ENCODE data around the gene PSG5.
"Not testable (repeated sequence)": the region's sequence is repeated elsewhere in the genome, so short reads cannot be mapped to it uniquely, and the experiment has no call there.

PSG5 gene

DNA sequence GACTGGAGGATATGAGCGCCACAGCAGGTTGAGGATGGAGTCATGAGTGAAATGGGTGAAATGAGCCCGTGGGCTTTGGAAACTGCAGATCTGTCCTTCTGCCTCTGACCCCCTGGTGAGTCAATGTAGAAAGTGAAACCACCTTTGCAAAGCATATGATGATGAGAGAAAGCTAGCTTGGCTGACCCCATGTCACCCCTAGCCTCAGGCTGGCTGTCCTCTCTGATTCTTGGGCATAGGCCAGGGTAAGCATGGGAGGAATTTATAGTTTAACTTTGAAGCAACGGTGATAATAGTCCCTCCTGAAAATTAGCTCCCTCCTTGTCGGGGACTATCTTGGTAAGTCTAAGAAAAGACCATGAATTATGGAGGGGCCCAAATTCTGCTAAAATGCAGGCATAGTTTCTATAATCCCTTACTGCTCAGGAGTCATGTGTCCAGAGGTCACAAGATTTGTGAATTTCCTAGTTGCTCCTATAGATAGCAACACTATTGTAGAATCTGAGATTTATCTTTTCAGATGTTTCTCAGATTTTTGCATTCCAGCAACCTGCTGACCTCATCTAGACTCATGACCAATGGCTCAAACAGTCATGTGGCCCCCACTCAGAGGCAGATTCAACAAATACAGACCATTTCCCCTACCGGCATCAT is 38.0 kb upstream of the PSG5 start:
- not testable (repeated sequence) for H3K27ac ChIP-seq (ENCODE audit: low read depth, low read length); H3K36me3 ChIP-seq (ENCODE audit: control insufficient read depth, insufficient read depth, low read length); H2AK5ac ChIP-seq (ENCODE audit: low read length); H3K23ac ChIP-seq (ENCODE audit: low read length); H3K4me2 ChIP-seq (ENCODE audit: low read length); H4K8ac ChIP-seq (ENCODE audit: low read depth, low read length); H3K4ac ChIP-seq (ENCODE audit: low read depth, low read length); H2BK5ac ChIP-seq (ENCODE audit: low read length); H2BK120ac ChIP-seq (ENCODE audit: low read depth, low read length); H3K18ac ChIP-seq (ENCODE audit: low read length); H3K56ac ChIP-seq (ENCODE audit: low read length); H3K79me1 ChIP-seq (ENCODE audit: low read length); H3K4me1 ChIP-seq (ENCODE audit: control insufficient read depth, low read depth, low read length); H2BK15ac ChIP-seq (replicated peaks; ENCODE audit: low read depth); H3K4me3 ChIP-seq (ENCODE audit: low read length); H3K9ac ChIP-seq (ENCODE audit: low read length); DNase-seq; H4K5ac ChIP-seq (ENCODE audit: low read length); H3K79me2 ChIP-seq (ENCODE audit: control insufficient read depth, insufficient read depth, low read length); H3K27me3 ChIP-seq (ENCODE audit: insufficient read depth, low read length, poor library complexity)
- no CpG with 5 or more reads among the region's 5 CpGs for WGBS (ENCODE audit: extremely low coverage, insufficient coverage, low lambda C conversion rate)

DNA sequence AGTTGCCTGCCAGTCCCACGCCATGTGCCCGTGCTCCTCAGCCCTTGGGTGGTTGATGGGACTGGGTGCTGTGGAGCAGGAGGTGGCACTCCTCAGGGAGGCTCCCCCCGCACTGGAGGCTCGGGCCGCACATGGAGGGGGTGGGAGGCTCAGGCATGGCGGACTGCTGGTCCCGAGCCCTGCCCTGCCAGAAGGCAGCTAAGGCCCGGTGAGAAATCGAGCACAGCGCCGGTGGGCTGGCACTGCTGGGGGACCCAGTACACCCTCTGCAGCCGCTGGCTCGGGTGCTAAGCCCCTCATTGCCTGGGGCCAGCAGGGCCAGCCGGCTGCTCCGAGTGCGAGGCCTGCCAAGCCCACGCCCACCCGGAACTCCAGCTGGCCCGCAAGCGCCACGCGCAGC is 35.6 kb upstream of the PSG5 start:
- H3K27me3 ChIP-seq (ENCODE audit: insufficient read depth, low read length, poor library complexity); H3K56ac ChIP-seq (ENCODE audit: low read length); H2BK5ac ChIP-seq (ENCODE audit: low read length); H3K4me1 ChIP-seq (ENCODE audit: control insufficient read depth, low read depth, low read length); H3K4ac ChIP-seq (ENCODE audit: low read depth, low read length); H3K23ac ChIP-seq (ENCODE audit: low read length); H3K18ac ChIP-seq (ENCODE audit: low read length); H2BK120ac ChIP-seq (ENCODE audit: low read depth, low read length); H3K79me1 ChIP-seq (ENCODE audit: low read length); H3K4me3 ChIP-seq (ENCODE audit: low read length); H3K27ac ChIP-seq (ENCODE audit: low read depth, low read length); H3K9ac ChIP-seq (ENCODE audit: low read length); DNase-seq; H3K36me3 ChIP-seq (ENCODE audit: control insufficient read depth, insufficient read depth, low read length); H4K5ac ChIP-seq (ENCODE audit: low read length); H3K79me2 ChIP-seq (ENCODE audit: control insufficient read depth, insufficient read depth, low read length); H3K4me2 ChIP-seq (ENCODE audit: low read length); H2BK15ac ChIP-seq (replicated peaks; ENCODE audit: low read depth); H4K8ac ChIP-seq (ENCODE audit: low read depth, low read length); H2AK5ac ChIP-seq (ENCODE audit: low read length): not testable (repeated sequence)
- WGBS (ENCODE audit: extremely low coverage, insufficient coverage, low lambda C conversion rate) = no CpG with 5 or more reads among the region's 22 CpGs

DNA sequence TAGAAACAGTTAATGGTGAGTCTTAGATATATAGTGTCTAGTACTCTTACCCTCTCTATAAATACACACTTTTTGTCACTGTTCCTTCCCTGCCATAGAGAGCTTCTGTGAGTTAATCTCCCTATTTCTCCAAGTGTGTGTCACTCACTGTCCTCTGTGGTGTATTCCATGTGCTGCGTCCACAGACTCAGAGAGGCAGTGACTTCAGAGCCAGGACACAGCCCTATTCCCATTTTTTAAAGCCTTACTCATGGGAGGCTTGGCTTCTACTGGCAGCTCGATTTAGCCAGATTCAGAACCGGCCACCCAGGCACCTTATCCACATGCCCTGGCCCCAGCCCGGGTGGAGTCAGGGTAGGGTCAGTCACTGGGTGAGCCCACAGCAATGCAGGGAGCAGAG is 32.8 kb upstream of the PSG5 start:
- not testable (repeated sequence) for H3K79me2 ChIP-seq (ENCODE audit: control insufficient read depth, insufficient read depth, low read length); DNase-seq; H3K36me3 ChIP-seq (ENCODE audit: control insufficient read depth, insufficient read depth, low read length); H2BK120ac ChIP-seq (ENCODE audit: low read depth, low read length); H3K4me1 ChIP-seq (ENCODE audit: control insufficient read depth, low read depth, low read length); H2AK5ac ChIP-seq (ENCODE audit: low read length); H4K5ac ChIP-seq (ENCODE audit: low read length); H4K8ac ChIP-seq (ENCODE audit: low read depth, low read length); H2BK15ac ChIP-seq (replicated peaks; ENCODE audit: low read depth); H3K4ac ChIP-seq (ENCODE audit: low read depth, low read length); H3K4me3 ChIP-seq (ENCODE audit: low read length); H3K27me3 ChIP-seq (ENCODE audit: insufficient read depth, low read length, poor library complexity); H3K23ac ChIP-seq (ENCODE audit: low read length); H3K9ac ChIP-seq (ENCODE audit: low read length); H2BK5ac ChIP-seq (ENCODE audit: low read length); H3K56ac ChIP-seq (ENCODE audit: low read length); H3K79me1 ChIP-seq (ENCODE audit: low read length); H3K18ac ChIP-seq (ENCODE audit: low read length); H3K4me2 ChIP-seq (ENCODE audit: low read length); H3K27ac ChIP-seq (ENCODE audit: low read depth, low read length)
- no CpG with 5 or more reads among the region's 4 CpGs for WGBS (ENCODE audit: extremely low coverage, insufficient coverage, low lambda C conversion rate)

DNA sequence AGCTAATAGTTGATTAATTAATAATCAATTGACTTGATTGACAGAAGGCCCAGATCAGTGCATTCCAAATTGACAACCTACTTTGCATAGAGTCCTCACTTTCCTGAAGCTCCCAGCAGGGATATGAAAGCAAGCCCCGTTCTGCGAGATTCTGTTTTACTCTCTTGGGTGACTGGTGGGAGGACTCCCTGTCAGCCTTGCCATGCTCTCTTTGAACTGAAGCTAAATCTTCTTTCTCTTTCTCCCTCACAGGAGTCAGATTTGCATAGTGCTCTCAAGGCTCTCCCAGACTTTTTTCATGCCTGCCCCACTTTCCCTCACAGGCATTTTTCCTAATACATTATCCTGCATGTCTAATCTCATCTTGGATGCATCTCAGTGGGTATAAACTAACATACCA is 29.5 kb upstream of the PSG5 start:
- H3K79me1 ChIP-seq (ENCODE audit: low read length); H3K4me3 ChIP-seq (ENCODE audit: low read length); H3K9ac ChIP-seq (ENCODE audit: low read length); H2BK15ac ChIP-seq (replicated peaks; ENCODE audit: low read depth); H3K4me2 ChIP-seq (ENCODE audit: low read length); H3K23ac ChIP-seq (ENCODE audit: low read length); H4K5ac ChIP-seq (ENCODE audit: low read length); H3K27ac ChIP-seq (ENCODE audit: low read depth, low read length); H3K27me3 ChIP-seq (ENCODE audit: insufficient read depth, low read length, poor library complexity); H2BK5ac ChIP-seq (ENCODE audit: low read length); H3K36me3 ChIP-seq (ENCODE audit: control insufficient read depth, insufficient read depth, low read length); H2BK120ac ChIP-seq (ENCODE audit: low read depth, low read length); H3K4ac ChIP-seq (ENCODE audit: low read depth, low read length); DNase-seq; H3K79me2 ChIP-seq (ENCODE audit: control insufficient read depth, insufficient read depth, low read length); H2AK5ac ChIP-seq (ENCODE audit: low read length); H4K8ac ChIP-seq (ENCODE audit: low read depth, low read length); H3K56ac ChIP-seq (ENCODE audit: low read length); H3K18ac ChIP-seq (ENCODE audit: low read length); H3K4me1 ChIP-seq (ENCODE audit: control insufficient read depth, low read depth, low read length): not testable (repeated sequence)
- WGBS (ENCODE audit: extremely low coverage, insufficient coverage, low lambda C conversion rate) = no CpG with 5 or more reads among the region's 2 CpGs

DNA sequence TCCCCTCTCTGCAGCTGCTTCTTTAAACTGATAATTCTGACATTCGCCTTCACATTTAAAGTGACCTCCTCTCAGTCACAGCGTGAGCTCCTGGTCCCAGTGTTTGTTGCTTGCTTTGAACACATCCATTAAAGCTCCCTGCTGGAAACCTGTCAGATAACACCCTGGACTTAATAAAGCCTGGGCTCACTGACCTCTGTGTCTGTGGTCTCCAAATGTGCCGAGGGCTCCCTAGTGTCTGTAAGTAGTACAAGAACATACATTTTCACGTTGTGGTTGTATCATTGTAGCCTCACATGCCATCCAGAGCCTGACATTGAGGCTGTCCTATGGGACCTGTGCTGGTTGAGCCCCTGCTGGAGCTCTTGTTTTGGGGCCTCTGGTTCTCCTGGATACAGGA is 21.7 kb upstream of the PSG5 start:
- Histone ChIP-seq H3K4me2 (ENCODE audit: low read length) (no peak overlapping the region), H3K4me3 (ENCODE audit: low read length) (no peak overlapping the region), H3K79me1 (ENCODE audit: low read length) (no peaks in the 10 kb centered on the region), H4K8ac (ENCODE audit: low read depth, low read length) (no peak overlapping the region), H4K5ac (ENCODE audit: low read length) (no peak overlapping the region), H2BK120ac (ENCODE audit: low read depth, low read length) (no peak overlapping the region), H3K27ac (ENCODE audit: low read depth, low read length) (no peak overlapping the region), H3K18ac (ENCODE audit: low read length) (no peak overlapping the region), H3K79me2 (ENCODE audit: control insufficient read depth, insufficient read depth, low read length) (no peaks in the 10 kb centered on the region), H2BK5ac (ENCODE audit: low read length) (no peak overlapping the region), H3K4ac (ENCODE audit: low read depth, low read length) (no peak overlapping the region), H3K23ac (ENCODE audit: low read length) (no peak overlapping the region), H2AK5ac (ENCODE audit: low read length) (no peak overlapping the region), H2BK15ac (replicated peaks; ENCODE audit: low read depth) (no peak overlapping the region), H3K27me3 (ENCODE audit: insufficient read depth, low read length, poor library complexity) (no peaks in the 10 kb centered on the region), H3K36me3 (ENCODE audit: control insufficient read depth, insufficient read depth, low read length) (no peaks in the 10 kb centered on the region), H3K4me1 (ENCODE audit: control insufficient read depth, low read depth, low read length) (no peaks in the 10 kb centered on the region), H3K9ac (ENCODE audit: low read length) (no peak overlapping the region), H3K56ac (ENCODE audit: low read length) (no peak overlapping the region)
- WGBS (ENCODE audit: extremely low coverage, insufficient coverage, low lambda C conversion rate) = no CpG with 5 or more reads among the region's 4 CpGs
- DNase-seq = no peak

DNA sequence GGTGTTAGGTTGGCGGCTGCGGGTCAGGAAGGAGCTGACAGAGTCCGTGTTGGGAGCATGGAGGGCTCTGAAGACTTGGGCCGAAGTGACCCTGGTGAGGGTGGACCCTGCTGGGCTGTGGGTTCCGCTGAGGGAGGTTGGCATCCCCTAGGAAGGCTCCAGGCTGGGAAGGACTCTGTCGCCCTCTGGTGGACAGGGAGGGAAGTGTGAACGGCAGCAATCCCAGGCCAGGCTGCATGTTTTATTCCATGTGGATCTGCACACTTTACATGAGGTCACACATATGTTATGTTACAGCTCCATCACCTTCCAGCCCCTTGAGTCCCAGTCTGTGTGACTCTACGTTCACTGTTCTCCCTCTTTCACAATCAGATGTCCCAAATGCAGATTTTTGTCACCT is 20.8 kb upstream of the PSG5 start:
- H3K4me1 ChIP-seq (ENCODE audit: control insufficient read depth, low read depth, low read length); H3K4ac ChIP-seq (ENCODE audit: low read depth, low read length); H3K79me1 ChIP-seq (ENCODE audit: low read length); H2BK5ac ChIP-seq (ENCODE audit: low read length); DNase-seq; H3K23ac ChIP-seq (ENCODE audit: low read length); H4K8ac ChIP-seq (ENCODE audit: low read depth, low read length); H2AK5ac ChIP-seq (ENCODE audit: low read length); H3K4me3 ChIP-seq (ENCODE audit: low read length); H3K36me3 ChIP-seq (ENCODE audit: control insufficient read depth, insufficient read depth, low read length); H2BK15ac ChIP-seq (replicated peaks; ENCODE audit: low read depth); H2BK120ac ChIP-seq (ENCODE audit: low read depth, low read length); H3K56ac ChIP-seq (ENCODE audit: low read length); H4K5ac ChIP-seq (ENCODE audit: low read length); H3K79me2 ChIP-seq (ENCODE audit: control insufficient read depth, insufficient read depth, low read length); H3K9ac ChIP-seq (ENCODE audit: low read length); H3K4me2 ChIP-seq (ENCODE audit: low read length); H3K27me3 ChIP-seq (ENCODE audit: insufficient read depth, low read length, poor library complexity); H3K27ac ChIP-seq (ENCODE audit: low read depth, low read length); H3K18ac ChIP-seq (ENCODE audit: low read length): not testable (repeated sequence)
- no CpG with 5 or more reads among the region's 8 CpGs for WGBS (ENCODE audit: extremely low coverage, insufficient coverage, low lambda C conversion rate)
